Measurements from ENCODE around the gene ZFAND5. TPM values are rescaled to one million over a fixed set of nuclear protein-coding genes. Genes with fewer than 3 reads are reported as not detected.

Gene ZFAND5
- total RNA-seq, 4 donors from 2014 or later: 58.7 to 189 (median 160) TPM

Other genes starting within 250 kb of the ZFAND5 start
- 10 to 100 TPM in 1 of 4 donors, 1 to 10 TPM in 1, not detected in 2; 4.8 to 26.6 TPM for gene GDA, start 215.8 kb downstream of the ZFAND5 start, total RNA-seq
- gene TMC1, start 156.4 kb upstream of the ZFAND5 start, total RNA-seq: under 1 TPM in 3 of 4 donors, not detected in 1; under 0.01 to 0.95 (median 0.90) TPM